ENCODE measurements around the gene ZNF330. TPM values are rescaled to one million over a fixed set of nuclear protein-coding genes. Genes with fewer than 3 reads are reported as not detected.

ZNF330 gene
- total and polyA plus RNA-seq, 10 of the 15 experiments (the other 5 are each of a cell fraction or from before 2014, with no cell fraction given): 31.3 to 57.6 (median 44.3) TPM

DNA sequence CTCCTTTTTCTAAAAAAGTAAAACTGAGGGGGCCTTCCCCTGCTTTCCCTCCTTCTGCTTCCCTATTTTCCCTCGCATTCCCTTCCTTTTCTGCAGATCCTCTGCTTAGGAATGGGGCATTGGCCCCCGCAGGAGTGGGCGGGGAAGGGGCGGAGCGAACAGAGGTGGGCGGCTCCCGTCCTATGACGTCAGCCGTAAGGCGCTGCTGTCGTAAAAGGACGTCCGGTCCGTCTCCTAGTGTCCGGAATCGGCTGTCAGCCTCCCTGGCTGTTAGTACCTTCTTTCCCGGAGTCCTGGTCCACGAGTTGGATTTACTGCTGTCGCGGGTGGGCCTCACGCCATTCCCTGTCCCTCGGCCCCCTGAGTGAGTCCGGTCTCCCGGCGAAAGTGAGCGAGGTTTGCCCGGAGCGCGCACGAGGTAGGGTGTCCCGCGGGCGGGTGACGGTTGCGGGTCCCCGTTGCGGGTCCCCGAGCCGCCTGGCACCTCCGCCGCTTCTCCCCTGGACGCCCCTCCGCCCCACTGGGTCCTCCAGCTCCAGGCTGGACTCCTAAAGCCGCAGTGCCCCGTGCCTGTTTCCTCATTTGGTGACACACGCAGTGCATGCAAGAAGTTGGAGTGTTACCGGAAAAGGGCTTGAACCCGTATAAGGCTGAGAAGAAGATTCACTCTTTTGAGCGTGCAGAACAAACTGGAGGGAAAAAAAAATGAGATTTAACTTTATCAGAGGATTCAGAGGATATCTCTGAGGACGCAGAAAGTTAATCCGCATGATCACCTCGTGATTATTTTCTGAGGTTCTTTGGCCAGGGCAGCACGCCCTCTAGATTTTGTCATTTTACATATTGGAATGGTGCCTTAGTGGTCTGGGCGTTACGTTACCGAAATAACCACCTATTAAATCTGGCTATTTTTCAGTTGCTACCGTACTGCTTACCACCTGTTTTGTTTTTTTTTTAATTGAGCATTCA is at the start of gene ZNF330 (continued):
- TF ChIP-seq, protein P1, sequence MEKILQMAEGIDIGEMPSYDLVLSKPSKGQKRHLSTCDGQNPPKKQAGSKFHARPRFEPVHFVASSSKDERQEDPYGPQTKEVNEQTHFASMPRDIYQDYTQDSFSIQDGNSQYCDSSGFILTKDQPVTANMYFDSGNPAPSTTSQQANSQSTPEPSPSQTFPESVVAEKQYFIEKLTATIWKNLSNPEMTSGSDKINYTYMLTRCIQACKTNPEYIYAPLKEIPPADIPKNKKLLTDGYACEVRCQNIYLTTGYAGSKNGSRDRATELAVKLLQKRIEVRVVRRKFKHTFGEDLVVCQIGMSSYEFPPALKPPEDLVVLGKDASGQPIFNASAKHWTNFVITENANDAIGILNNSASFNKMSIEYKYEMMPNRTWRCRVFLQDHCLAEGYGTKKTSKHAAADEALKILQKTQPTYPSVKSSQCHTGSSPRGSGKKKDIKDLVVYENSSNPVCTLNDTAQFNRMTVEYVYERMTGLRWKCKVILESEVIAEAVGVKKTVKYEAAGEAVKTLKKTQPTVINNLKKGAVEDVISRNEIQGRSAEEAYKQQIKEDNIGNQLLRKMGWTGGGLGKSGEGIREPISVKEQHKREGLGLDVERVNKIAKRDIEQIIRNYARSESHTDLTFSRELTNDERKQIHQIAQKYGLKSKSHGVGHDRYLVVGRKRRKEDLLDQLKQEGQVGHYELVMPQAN (conservative IDR thresholded peaks at IDR 0.05): peak; percentile 68
- TF ChIP-seq RAD51 (IDR thresholded peaks at IDR 0.05) (peak; percentile 30; the same call in 1 of the 2 replicates), RELA (IDR thresholded peaks at IDR 0.05; ENCODE audit: borderline replicate concordance, partially characterized antibody) (no peak), MTA3 (IDR thresholded peaks at IDR 0.05; ENCODE audit: borderline replicate concordance, low read length) (no peak), JUNB (IDR thresholded peaks at IDR 0.05) (no peak), NFXL1 (IDR thresholded peaks at IDR 0.05; ENCODE audit: borderline replicate concordance) (no peak), MXI1 (IDR thresholded peaks at IDR 0.05; ENCODE audit: low read depth, low read length) (peak; percentile 57), POLR2AphosphoS5 (IDR thresholded peaks at IDR 0.05; ENCODE audit: low read length) (peak; percentile 88), PAX8 (IDR thresholded peaks at IDR 0.05) (no peak), RAD21 (IDR thresholded peaks at IDR 0.05; ENCODE audit: insufficient read depth, low read depth, low read length) (no peak), SIX5 (IDR thresholded peaks at IDR 0.05; ENCODE audit: low read depth, low read length, severe bottlenecking) (no peak), CEBPB (IDR thresholded peaks at IDR 0.05; ENCODE audit: borderline replicate concordance in 1 of 2, low read depth in 2 of 2, low read length in 2 of 2) (no peak)
- TF ChIP-seq, protein P2, sequence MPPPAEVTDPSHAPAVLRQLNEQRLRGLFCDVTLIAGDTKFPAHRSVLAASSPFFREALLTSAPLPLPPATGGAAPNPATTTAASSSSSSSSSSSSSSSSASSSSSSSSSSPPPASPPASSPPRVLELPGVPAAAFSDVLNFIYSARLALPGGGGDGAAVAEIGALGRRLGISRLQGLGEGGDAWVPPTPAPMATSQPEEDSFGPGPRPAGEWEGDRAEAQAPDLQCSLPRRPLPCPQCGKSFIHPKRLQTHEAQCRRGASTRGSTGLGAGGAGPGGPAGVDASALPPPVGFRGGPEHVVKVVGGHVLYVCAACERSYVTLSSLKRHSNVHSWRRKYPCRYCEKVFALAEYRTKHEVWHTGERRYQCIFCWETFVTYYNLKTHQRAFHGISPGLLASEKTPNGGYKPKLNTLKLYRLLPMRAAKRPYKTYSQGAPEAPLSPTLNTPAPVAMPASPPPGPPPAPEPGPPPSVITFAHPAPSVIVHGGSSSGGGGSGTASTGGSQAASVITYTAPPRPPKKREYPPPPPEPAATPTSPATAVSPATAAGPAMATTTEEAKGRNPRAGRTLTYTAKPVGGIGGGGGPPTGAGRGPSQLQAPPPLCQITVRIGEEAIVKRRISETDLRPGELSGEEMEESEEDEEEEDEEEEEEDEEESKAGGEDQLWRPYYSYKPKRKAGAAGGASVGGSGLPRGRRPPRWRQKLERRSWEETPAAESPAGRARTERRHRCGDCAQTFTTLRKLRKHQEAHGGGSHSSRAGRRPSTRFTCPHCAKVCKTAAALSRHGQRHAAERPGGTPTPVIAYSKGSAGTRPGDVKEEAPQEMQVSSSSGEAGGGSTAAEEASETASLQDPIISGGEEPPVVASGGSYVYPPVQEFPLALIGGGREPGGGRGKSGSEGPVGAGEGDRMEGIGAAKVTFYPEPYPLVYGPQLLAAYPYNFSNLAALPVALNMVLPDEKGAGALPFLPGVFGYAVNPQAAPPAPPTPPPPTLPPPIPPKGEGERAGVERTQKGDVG (CRISPR knock-in tag; IDR thresholded peaks at IDR 0.05): 0 out of 2 replicates have a peak, but pooled peaks have one; percentile 12
- TF ChIP-seq, protein P3, sequence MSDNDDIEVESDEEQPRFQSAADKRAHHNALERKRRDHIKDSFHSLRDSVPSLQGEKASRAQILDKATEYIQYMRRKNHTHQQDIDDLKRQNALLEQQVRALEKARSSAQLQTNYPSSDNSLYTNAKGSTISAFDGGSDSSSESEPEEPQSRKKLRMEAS (IDR thresholded peaks at IDR 0.05; ENCODE audit: low read depth, low read length): no peak
- TF ChIP-seq, protein P4, sequence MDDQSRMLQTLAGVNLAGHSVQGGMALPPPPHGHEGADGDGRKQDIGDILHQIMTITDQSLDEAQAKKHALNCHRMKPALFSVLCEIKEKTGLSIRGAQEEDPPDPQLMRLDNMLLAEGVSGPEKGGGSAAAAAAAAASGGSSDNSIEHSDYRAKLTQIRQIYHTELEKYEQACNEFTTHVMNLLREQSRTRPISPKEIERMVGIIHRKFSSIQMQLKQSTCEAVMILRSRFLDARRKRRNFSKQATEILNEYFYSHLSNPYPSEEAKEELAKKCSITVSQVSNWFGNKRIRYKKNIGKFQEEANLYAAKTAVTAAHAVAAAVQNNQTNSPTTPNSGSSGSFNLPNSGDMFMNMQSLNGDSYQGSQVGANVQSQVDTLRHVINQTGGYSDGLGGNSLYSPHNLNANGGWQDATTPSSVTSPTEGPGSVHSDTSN (IDR thresholded peaks at IDR 0.05; ENCODE audit: insufficient replicate concordance, low read depth, low read length): no peak
- TF ChIP-seq, protein P5, sequence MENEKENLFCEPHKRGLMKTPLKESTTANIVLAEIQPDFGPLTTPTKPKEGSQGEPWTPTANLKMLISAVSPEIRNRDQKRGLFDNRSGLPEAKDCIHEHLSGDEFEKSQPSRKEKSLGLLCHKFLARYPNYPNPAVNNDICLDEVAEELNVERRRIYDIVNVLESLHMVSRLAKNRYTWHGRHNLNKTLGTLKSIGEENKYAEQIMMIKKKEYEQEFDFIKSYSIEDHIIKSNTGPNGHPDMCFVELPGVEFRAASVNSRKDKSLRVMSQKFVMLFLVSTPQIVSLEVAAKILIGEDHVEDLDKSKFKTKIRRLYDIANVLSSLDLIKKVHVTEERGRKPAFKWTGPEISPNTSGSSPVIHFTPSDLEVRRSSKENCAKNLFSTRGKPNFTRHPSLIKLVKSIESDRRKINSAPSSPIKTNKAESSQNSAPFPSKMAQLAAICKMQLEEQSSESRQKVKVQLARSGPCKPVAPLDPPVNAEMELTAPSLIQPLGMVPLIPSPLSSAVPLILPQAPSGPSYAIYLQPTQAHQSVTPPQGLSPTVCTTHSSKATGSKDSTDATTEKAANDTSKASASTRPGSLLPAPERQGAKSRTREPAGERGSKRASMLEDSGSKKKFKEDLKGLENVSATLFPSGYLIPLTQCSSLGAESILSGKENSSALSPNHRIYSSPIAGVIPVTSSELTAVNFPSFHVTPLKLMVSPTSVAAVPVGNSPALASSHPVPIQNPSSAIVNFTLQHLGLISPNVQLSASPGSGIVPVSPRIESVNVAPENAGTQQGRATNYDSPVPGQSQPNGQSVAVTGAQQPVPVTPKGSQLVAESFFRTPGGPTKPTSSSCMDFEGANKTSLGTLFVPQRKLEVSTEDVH (IDR thresholded peaks at IDR 0.05; ENCODE audit: low read depth, partially characterized antibody): no peak
- TF ChIP-seq, protein P6, sequence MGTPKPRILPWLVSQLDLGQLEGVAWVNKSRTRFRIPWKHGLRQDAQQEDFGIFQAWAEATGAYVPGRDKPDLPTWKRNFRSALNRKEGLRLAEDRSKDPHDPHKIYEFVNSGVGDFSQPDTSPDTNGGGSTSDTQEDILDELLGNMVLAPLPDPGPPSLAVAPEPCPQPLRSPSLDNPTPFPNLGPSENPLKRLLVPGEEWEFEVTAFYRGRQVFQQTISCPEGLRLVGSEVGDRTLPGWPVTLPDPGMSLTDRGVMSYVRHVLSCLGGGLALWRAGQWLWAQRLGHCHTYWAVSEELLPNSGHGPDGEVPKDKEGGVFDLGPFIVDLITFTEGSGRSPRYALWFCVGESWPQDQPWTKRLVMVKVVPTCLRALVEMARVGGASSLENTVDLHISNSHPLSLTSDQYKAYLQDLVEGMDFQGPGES (IDR thresholded peaks at IDR 0.05): no peak

All from GM12878 (cell line).